ENCODE results near the gene NXPE3. TPM values are rescaled to one million over a fixed set of nuclear protein-coding genes. Genes with fewer than 3 reads are reported as not detected.

The NXPE3 gene
- total RNA-seq, 1 experiment from 2014 or later: 37.6 TPM

- Histone ChIP-seq H3K27ac (ENCODE audit: low read depth, low read length, poor library complexity, severe bottlenecking) (no peak overlapping the region), H3K9me3 (ENCODE audit: low read depth, low read length, poor library complexity, severe bottlenecking) (no peaks in the 10 kb centered on the region), H3K36me3 (ENCODE audit: insufficient read depth, low read length, poor library complexity, severe bottlenecking) (peaks cover 94% of the 10 kb centered on the region), H3K4me1 (ENCODE audit: insufficient read depth, low read length, poor library complexity, severe bottlenecking) (no peaks in the 10 kb centered on the region), H3K4me3 (ENCODE audit: low read depth, low read length, poor library complexity, severe bottlenecking) (no peak overlapping the region), H3K27me3 (replicated peaks; ENCODE audit: insufficient read depth, low read depth, low read length, poor library complexity) (no peaks in the 10 kb centered on the region)
- intact Hi-C loops (cut with micrococcal nuclease; ENCODE audit: unreplicated experiment): no loop called here
- CTCF ChIA-PET: no interaction called here
- BruUV-seq (replicated peaks): no TSS peak
- TF ChIP-seq CTCF (conservative IDR thresholded peaks at IDR 0.05; ENCODE audit: low read depth, low read length): no peak
- TF ChIP-seq EZH2 (IDR thresholded peaks at IDR 0.05; ENCODE audit: borderline replicate concordance, low read depth, low read length, poor library complexity, severe bottlenecking): no peak
- no peak for DNase-seq (ENCODE audit: low spot score)
- POLR2A ChIA-PET (ENCODE audit: low non-redundant PET): no interaction called here
These were observed 78.3 kb downstream of the NXPE3 start for GRCh38 chr3:101857301-101857741.

- TF ChIP-seq CTCF (conservative IDR thresholded peaks at IDR 0.05; ENCODE audit: low read depth, low read length) (no peak), EZH2 (IDR thresholded peaks at IDR 0.05; ENCODE audit: borderline replicate concordance, low read depth, low read length, poor library complexity, severe bottlenecking) (no peak)
- H3K27me3 ChIP-seq (replicated peaks; ENCODE audit: insufficient read depth, low read depth, low read length, poor library complexity): no peaks in the 10 kb centered on the region
- peaks cover 82% of the 10 kb centered on the region for H3K36me3 ChIP-seq (ENCODE audit: insufficient read depth, low read length, poor library complexity, severe bottlenecking)
- no TSS peak for BruUV-seq (replicated peaks)
- intact Hi-C loops (cut with micrococcal nuclease; ENCODE audit: unreplicated experiment): no loop called here
- CTCF ChIA-PET: no interaction called here
- DNase-seq (ENCODE audit: low spot score): no peak
- POLR2A ChIA-PET (ENCODE audit: low non-redundant PET): no interaction called here
- H3K27ac ChIP-seq (ENCODE audit: low read depth, low read length, poor library complexity, severe bottlenecking): no peak overlapping the region
- H3K4me1 ChIP-seq (ENCODE audit: insufficient read depth, low read length, poor library complexity, severe bottlenecking): no peaks in the 10 kb centered on the region
- H3K4me3 ChIP-seq (ENCODE audit: low read depth, low read length, poor library complexity, severe bottlenecking): no peak overlapping the region
- no peaks in the 10 kb centered on the region for H3K9me3 ChIP-seq (ENCODE audit: low read depth, low read length, poor library complexity, severe bottlenecking)
These were observed 79.5 kb downstream of the NXPE3 start for GRCh38 chr3:101858464-101859030.

- H3K36me3 ChIP-seq (ENCODE audit: insufficient read depth, low read length, poor library complexity, severe bottlenecking): peaks cover 67% of the 10 kb centered on the region
- H3K4me3 ChIP-seq (ENCODE audit: low read depth, low read length, poor library complexity, severe bottlenecking): no peak overlapping the region
- no peaks in the 10 kb centered on the region for H3K27me3 ChIP-seq (replicated peaks; ENCODE audit: insufficient read depth, low read depth, low read length, poor library complexity)
- TF ChIP-seq CTCF (conservative IDR thresholded peaks at IDR 0.05; ENCODE audit: low read depth, low read length) (no peak), EZH2 (IDR thresholded peaks at IDR 0.05; ENCODE audit: borderline replicate concordance, low read depth, low read length, poor library complexity, severe bottlenecking) (no peak)
- DNase-seq (ENCODE audit: low spot score): no peak
- no TSS peak for BruUV-seq (replicated peaks)
- ChIA-PET POLR2A (ENCODE audit: low non-redundant PET) (no interaction called here), CTCF (no interaction called here)
- no peaks in the 10 kb centered on the region for H3K9me3 ChIP-seq (ENCODE audit: low read depth, low read length, poor library complexity, severe bottlenecking)
- H3K27ac ChIP-seq (ENCODE audit: low read depth, low read length, poor library complexity, severe bottlenecking): no peak overlapping the region
- intact Hi-C loops (cut with micrococcal nuclease; ENCODE audit: unreplicated experiment): no loop called here
- no peaks in the 10 kb centered on the region for H3K4me1 ChIP-seq (ENCODE audit: insufficient read depth, low read length, poor library complexity, severe bottlenecking)
These were observed 81.0 kb downstream of the NXPE3 start for GRCh38 chr3:101859882-101860448.

All from A673 (cell line).